ENCODE measurements around the gene ZNF460. TPM values are rescaled to one million over a fixed set of nuclear protein-coding genes. Genes with fewer than 3 reads are reported as not detected.

The ZNF460 gene
- total and polyA plus RNA-seq, 2 of the 13 experiments (the other 11 are each of a cell fraction or from before 2014, with no cell fraction given): 14.5 to 44.8 TPM

- TF ChIP-seq ZNF280D (CRISPR knock-in tag; IDR thresholded peaks at IDR 0.05): peak; percentile 20; the same call in 1 of the 2 replicates
- TF ChIP-seq, protein P1, sequence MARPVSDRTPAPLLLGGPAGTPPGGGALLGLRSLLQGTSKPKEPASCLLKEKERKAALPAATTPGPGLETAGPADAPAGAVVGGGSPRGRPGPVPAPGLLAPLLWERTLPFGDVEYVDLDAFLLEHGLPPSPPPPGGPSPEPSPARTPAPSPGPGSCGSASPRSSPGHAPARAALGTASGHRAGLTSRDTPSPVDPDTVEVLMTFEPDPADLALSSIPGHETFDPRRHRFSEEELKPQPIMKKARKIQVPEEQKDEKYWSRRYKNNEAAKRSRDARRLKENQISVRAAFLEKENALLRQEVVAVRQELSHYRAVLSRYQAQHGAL (CRISPR knock-in tag; IDR thresholded peaks at IDR 0.05; ENCODE audit: not compliant biosample characterization): no peak
- TF ChIP-seq, protein P2, sequence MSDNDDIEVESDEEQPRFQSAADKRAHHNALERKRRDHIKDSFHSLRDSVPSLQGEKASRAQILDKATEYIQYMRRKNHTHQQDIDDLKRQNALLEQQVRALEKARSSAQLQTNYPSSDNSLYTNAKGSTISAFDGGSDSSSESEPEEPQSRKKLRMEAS (IDR thresholded peaks at IDR 0.05): peak; percentile 26; the same call in 1 of the 2 replicates
- TF ChIP-seq ZNF431 (CRISPR knock-in tag; IDR thresholded peaks at IDR 0.05; ENCODE audit: borderline replicate concordance, low read depth): no peak; the same call in 1 of the 2 replicates
- TF ChIP-seq KMT2B (CRISPR knock-in tag; IDR thresholded peaks at IDR 0.05): peak; percentile 82; the same call in 1 of the 2 replicates
- no peak for TF ChIP-seq ARNT2 (CRISPR knock-in tag; IDR thresholded peaks at IDR 0.05; ENCODE audit: low read depth)
- TF ChIP-seq ZNF788 (CRISPR knock-in tag; IDR thresholded peaks at IDR 0.05; ENCODE audit: borderline replicate concordance): 0 out of 2 replicates have a peak, but pooled peaks have one; percentile 51
- no peak for TF ChIP-seq ATM (IDR thresholded peaks at IDR 0.05; ENCODE audit: borderline replicate concordance)
- TF ChIP-seq BRCA1 (CRISPR knock-in tag; IDR thresholded peaks at IDR 0.05): no peak; the same call in 1 of the 2 replicates
- peak; percentile 49 for TF ChIP-seq YY1 (IDR thresholded peaks at IDR 0.05; ENCODE audit: insufficient read depth, insufficient replicate concordance, low read depth, low read length)
- TF ChIP-seq, protein P3, sequence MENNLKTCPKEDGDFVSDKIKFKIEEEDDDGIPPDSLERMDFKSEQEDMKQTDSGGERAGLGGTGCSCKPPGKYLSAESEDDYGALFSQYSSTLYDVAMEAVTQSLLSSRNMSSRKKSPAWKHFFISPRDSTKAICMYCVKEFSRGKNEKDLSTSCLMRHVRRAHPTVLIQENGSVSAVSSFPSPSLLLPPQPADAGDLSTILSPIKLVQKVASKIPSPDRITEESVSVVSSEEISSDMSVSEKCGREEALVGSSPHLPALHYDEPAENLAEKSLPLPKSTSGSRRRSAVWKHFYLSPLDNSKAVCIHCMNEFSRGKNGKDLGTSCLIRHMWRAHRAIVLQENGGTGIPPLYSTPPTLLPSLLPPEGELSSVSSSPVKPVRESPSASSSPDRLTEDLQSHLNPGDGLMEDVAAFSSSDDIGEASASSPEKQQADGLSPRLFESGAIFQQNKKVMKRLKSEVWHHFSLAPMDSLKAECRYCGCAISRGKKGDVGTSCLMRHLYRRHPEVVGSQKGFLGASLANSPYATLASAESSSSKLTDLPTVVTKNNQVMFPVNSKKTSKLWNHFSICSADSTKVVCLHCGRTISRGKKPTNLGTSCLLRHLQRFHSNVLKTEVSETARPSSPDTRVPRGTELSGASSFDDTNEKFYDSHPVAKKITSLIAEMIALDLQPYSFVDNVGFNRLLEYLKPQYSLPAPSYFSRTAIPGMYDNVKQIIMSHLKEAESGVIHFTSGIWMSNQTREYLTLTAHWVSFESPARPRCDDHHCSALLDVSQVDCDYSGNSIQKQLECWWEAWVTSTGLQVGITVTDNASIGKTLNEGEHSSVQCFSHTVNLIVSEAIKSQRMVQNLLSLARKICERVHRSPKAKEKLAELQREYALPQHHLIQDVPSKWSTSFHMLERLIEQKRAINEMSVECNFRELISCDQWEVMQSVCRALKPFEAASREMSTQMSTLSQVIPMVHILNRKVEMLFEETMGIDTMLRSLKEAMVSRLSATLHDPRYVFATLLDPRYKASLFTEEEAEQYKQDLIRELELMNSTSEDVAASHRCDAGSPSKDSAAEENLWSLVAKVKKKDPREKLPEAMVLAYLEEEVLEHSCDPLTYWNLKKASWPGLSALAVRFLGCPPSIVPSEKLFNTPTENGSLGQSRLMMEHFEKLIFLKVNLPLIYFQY (CRISPR knock-in tag; IDR thresholded peaks at IDR 0.05; ENCODE audit: borderline replicate concordance): 0 out of 2 replicates have a peak, but pooled peaks have one; percentile 3
- TF ChIP-seq IKZF4 (CRISPR knock-in tag; IDR thresholded peaks at IDR 0.05; ENCODE audit: borderline replicate concordance, low read depth, not compliant biosample characterization): peak; percentile 85
- TF ChIP-seq SRSF1 (optimal IDR thresholded peaks at IDR 0.05; ENCODE audit: low read depth, low read length): peak; percentile 70
- 0 out of 2 replicates have a peak, but pooled peaks have one; percentile 13 for TF ChIP-seq BHLHE40 (IDR thresholded peaks at IDR 0.05; ENCODE audit: low read length)
- TF ChIP-seq ZNF773 (CRISPR knock-in tag; IDR thresholded peaks at IDR 0.05; ENCODE audit: borderline replicate concordance): no peak
- TF ChIP-seq GABPB1 (CRISPR knock-in tag; IDR thresholded peaks at IDR 0.05): peak; percentile 97
- peak; percentile 81 for TF ChIP-seq NR2C2 (CRISPR knock-in tag; IDR thresholded peaks at IDR 0.05; ENCODE audit: borderline replicate concordance)
- TF ChIP-seq ZNF143 (CRISPR knock-in tag; IDR thresholded peaks at IDR 0.05): peak; percentile 93
These were observed at the start of gene ZNF460 (continued) for GRCh38 chr19:57280165-57280961.
